Activated naive CD4-positive, alpha-beta T cell treated with anti-CD3 and anti-CD28 coated beads, Interleukin-2, amount 50 U/mL, for 24 hours (primary cell): ENCODE results near the gene IL36B.
A peak's percentile ranks its signal among the peaks of the same experiment; 100 is the strongest.

ENCODE experiments used
- H3K27ac Mint-ChIP-seq: one replicate; pipeline ENCODE4 v1.8.0; 2021; ENCODE audit warnings: mild to moderate bottlenecking, mixed read lengths
- H3K27me3 Mint-ChIP-seq: one replicate; pipeline ENCODE4 v1.8.0; 2021; ENCODE audit warnings: mixed read lengths
- H3K36me3 Mint-ChIP-seq: one replicate; pipeline ENCODE4 v1.8.0; 2021; ENCODE audit warnings: mixed read lengths
- H3K4me1 Mint-ChIP-seq: one replicate; pipeline ENCODE4 v1.8.0; 2021; ENCODE audit warnings: mixed read lengths
- H3K4me3 Mint-ChIP-seq: one replicate; pipeline ENCODE4 v1.8.0; 2021; ENCODE audit warnings: mild to moderate bottlenecking, mixed read lengths
- H3K9me3 Mint-ChIP-seq: one replicate; pipeline ENCODE4 v1.8.0; 2021; ENCODE audit warnings: mixed read lengths

The IL36B gene

DNA sequence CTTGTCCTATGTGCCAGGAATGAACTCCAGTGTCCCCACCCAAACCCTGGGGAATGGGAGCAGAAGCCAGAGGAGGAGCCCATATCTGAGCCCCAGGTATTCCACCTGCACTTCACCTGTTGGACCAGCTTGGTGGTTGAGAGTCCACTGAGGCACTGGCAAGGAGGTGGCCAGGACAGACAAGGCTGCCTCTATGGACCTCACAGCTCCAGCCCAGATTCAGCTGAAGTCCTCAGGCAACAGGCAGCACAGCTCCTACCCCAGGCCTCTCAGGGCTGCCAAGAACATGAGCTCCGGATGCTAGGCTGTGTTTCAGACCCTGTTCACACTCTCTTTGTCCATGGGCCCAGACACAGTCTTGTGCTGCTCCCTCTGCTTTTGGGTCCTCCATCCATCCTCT is 12.2 kb upstream of the IL36B start:
- Mint-ChIP-seq H3K27me3 (no peaks in the 10 kb centered on the region), H3K27ac (no peak overlapping the region), H3K9me3 (peaks cover 4% of the 10 kb centered on the region), H3K36me3 (peaks cover 2% of the 10 kb centered on the region), H3K4me1 (no peaks in the 10 kb centered on the region), H3K4me3 (no peak overlapping the region)

DNA sequence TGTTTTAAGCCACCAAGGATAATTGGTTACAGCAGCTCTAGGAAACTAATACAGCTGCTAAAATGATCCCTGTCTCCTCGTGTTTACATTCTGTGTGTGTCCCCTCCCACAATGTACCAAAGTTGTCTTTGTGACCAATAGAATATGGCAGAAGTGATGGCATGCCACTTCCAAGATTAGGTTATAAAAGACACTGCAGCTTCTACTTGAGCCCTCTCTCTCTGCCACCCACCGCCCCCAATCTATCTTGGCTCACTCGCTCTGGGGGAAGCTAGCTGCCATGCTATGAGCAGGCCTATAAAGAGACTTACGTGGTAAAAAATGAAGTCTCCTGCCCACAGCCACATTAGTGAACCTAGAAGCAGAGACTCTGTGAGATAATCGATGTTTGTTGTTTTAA is 11.6 kb upstream of the IL36B start:
- H3K4me3 Mint-ChIP-seq = no peak overlapping the region
- H3K36me3 Mint-ChIP-seq = peaks cover 2% of the 10 kb centered on the region
- H3K4me1 Mint-ChIP-seq = no peaks in the 10 kb centered on the region
- peaks cover 4% of the 10 kb centered on the region for H3K9me3 Mint-ChIP-seq
- H3K27ac Mint-ChIP-seq = no peak overlapping the region
- H3K27me3 Mint-ChIP-seq = no peaks in the 10 kb centered on the region

- no peaks in the 10 kb centered on the region for H3K27me3 Mint-ChIP-seq
- peaks cover 4% of the 10 kb centered on the region for H3K4me1 Mint-ChIP-seq
- H3K9me3 Mint-ChIP-seq = peaks cover 4% of the 10 kb centered on the region
- no peak overlapping the region for H3K4me3 Mint-ChIP-seq
- H3K27ac Mint-ChIP-seq = no peak overlapping the region
- H3K36me3 Mint-ChIP-seq = no peaks in the 10 kb centered on the region
Observed at GRCh38 chr2:113061896-113062770, 9.5 kb upstream of the IL36B start.

DNA sequence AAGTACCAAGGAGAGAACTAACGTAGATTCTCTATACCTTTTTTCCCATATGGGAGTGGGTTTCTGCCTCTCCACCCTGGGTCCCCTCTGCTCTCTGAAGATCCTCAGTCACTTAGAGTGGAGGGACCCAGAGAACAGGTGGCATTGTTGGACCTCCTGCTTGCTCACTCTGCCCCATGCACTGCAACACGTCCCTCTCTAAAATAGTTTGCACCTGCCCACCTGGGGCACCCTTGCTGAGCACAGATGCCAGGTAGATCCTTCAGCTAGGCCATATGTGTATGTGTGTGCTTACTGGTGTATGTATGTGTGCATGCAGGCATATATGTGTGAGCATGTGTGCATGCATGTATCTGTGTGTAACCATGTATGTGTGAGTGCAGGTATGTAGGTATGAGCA is 8.6 kb upstream of the IL36B start:
- Mint-ChIP-seq H3K9me3 (peaks cover 2% of the 10 kb centered on the region), H3K4me1 (peaks cover 10% of the 10 kb centered on the region), H3K27ac (no peak overlapping the region), H3K4me3 (no peak overlapping the region), H3K36me3 (peaks cover 1% of the 10 kb centered on the region), H3K27me3 (no peaks in the 10 kb centered on the region)

DNA sequence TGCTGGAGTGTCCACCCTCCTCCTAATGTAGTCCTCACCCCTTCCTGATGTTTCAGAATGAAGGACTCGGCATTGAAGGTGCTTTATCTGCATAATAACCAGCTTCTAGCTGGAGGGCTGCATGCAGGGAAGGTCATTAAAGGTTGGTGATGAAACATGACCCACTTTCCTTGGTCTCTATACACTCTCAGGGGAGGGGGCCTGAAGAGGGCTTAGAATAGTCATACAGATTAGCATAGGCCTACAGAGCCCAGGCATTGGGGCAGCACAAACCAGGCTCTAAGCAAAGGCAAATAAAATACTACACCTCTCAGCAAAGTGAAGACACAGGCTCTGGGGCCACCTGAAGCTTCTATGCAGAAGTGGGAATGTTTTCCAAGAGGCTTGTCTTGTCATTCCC is 8.1 kb upstream of the IL36B start:
- no peak overlapping the region for H3K4me3 Mint-ChIP-seq
- H3K9me3 Mint-ChIP-seq = peaks cover 6% of the 10 kb centered on the region
- peaks cover 3% of the 10 kb centered on the region for H3K36me3 Mint-ChIP-seq
- H3K4me1 Mint-ChIP-seq = peaks cover 12% of the 10 kb centered on the region
- no peaks in the 10 kb centered on the region for H3K27me3 Mint-ChIP-seq
- no peak overlapping the region for H3K27ac Mint-ChIP-seq

GRCh38 chr2:113060396-113060795 is 7.7 kb upstream of the IL36B start:
- H3K27ac Mint-ChIP-seq = no peak overlapping the region
- H3K9me3 Mint-ChIP-seq = peaks cover 6% of the 10 kb centered on the region
- H3K4me3 Mint-ChIP-seq = no peak overlapping the region
- H3K4me1 Mint-ChIP-seq = peaks cover 12% of the 10 kb centered on the region
- H3K36me3 Mint-ChIP-seq = peaks cover 5% of the 10 kb centered on the region
- H3K27me3 Mint-ChIP-seq = no peaks in the 10 kb centered on the region

GRCh38 chr2:113058998-113059960 is 6.6 kb upstream of the IL36B start, which contains the start of gene IL36RN:
Gene IL36RN (plus strand): TSS chr2:113059198. CDS start chr2:113059439, 241 bp downstream.
- H3K27me3 Mint-ChIP-seq = no peaks in the 10 kb centered on the region
- peak within 1 kb of the TSS; percentile 90 for H3K27ac Mint-ChIP-seq
- peaks cover 9% of the 10 kb centered on the region for H3K36me3 Mint-ChIP-seq
- H3K4me1 Mint-ChIP-seq = peaks cover 16% of the 10 kb centered on the region
- peak within 1 kb of the TSS; percentile 77 for H3K4me3 Mint-ChIP-seq
- peaks cover 10% of the 10 kb centered on the region for H3K9me3 Mint-ChIP-seq

- Mint-ChIP-seq H3K36me3 (peaks cover 11% of the 10 kb centered on the region), H3K9me3 (peaks cover 16% of the 10 kb centered on the region), H3K27me3 (no peaks in the 10 kb centered on the region), H3K27ac (peak overlapping the region; percentile 90), H3K4me1 (peaks cover 20% of the 10 kb centered on the region), H3K4me3 (peak overlapping the region; percentile 77)
Observed at GRCh38 chr2:113058411-113058994, 5.8 kb upstream of the IL36B start.

GRCh38 chr2:113057117-113057516 is 4.5 kb upstream of the IL36B start:
- Mint-ChIP-seq H3K9me3 (peaks cover 16% of the 10 kb centered on the region), H3K36me3 (peaks cover 14% of the 10 kb centered on the region), H3K4me1 (peaks cover 23% of the 10 kb centered on the region), H3K4me3 (no peak overlapping the region), H3K27me3 (no peaks in the 10 kb centered on the region), H3K27ac (no peak overlapping the region)

DNA sequence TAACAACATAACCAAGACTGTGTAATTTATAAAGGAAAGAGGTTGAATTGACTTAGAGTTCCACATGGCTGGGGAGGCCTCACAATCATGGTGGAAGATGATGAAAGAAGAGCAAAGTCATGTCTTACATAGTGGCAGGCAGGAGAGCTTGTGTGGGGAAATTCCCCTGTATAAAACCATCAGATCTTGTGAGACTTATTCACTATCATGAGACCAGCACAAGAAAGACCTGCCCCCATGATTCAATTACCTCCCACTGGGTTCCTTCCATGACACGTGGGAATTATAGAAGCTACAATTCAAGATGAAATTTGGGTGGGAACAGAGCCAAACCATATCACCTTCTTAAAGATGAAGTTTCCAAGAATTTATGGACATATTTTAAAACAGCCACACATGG is 3.9 kb upstream of the IL36B start:
- Mint-ChIP-seq H3K36me3 (peaks cover 14% of the 10 kb centered on the region), H3K27me3 (no peaks in the 10 kb centered on the region), H3K4me3 (peak overlapping the region; percentile 19), H3K9me3 (peaks cover 16% of the 10 kb centered on the region), H3K27ac (peak overlapping the region; percentile 87), H3K4me1 (peaks cover 23% of the 10 kb centered on the region)

- Mint-ChIP-seq H3K9me3 (peaks cover 16% of the 10 kb centered on the region), H3K27ac (peak overlapping the region; percentile 61), H3K27me3 (no peaks in the 10 kb centered on the region)
Observed at GRCh38 chr2:113054066-113054465, 1.4 kb upstream of the IL36B start.

GRCh38 chr2:113053666-113054065 is 999 bp upstream of the IL36B start:
- Mint-ChIP-seq H3K27ac (peak overlapping the region; percentile 4), H3K27me3 (no peaks in the 10 kb centered on the region), H3K36me3 (peaks cover 14% of the 10 kb centered on the region), H3K9me3 (peaks cover 16% of the 10 kb centered on the region), H3K4me3 (no peak overlapping the region), H3K4me1 (peaks cover 23% of the 10 kb centered on the region)

More at GRCh38 chr2:113054066-113054465, 1.4 kb upstream of the IL36B start:
- peaks cover 14% of the 10 kb centered on the region for H3K36me3 Mint-ChIP-seq
- peaks cover 23% of the 10 kb centered on the region for H3K4me1 Mint-ChIP-seq
- no peak overlapping the region for H3K4me3 Mint-ChIP-seq

- H3K27ac Mint-ChIP-seq = no peak overlapping the region
- peaks cover 13% of the 10 kb centered on the region for H3K9me3 Mint-ChIP-seq
- peaks cover 15% of the 10 kb centered on the region for H3K36me3 Mint-ChIP-seq
- H3K4me3 Mint-ChIP-seq = no peak overlapping the region
- H3K27me3 Mint-ChIP-seq = no peaks in the 10 kb centered on the region
- H3K4me1 Mint-ChIP-seq = peaks cover 13% of the 10 kb centered on the region
Observed at GRCh38 chr2:113050921-113051895, 1.5 kb downstream of the IL36B start.

- Mint-ChIP-seq H3K4me1 (no peaks in the 10 kb centered on the region), H3K9me3 (no peaks in the 10 kb centered on the region), H3K27ac (no peak overlapping the region), H3K4me3 (no peak overlapping the region), H3K27me3 (no peaks in the 10 kb centered on the region), H3K36me3 (peaks cover 2% of the 10 kb centered on the region)
Observed at GRCh38 chr2:113046465-113046864, 6.2 kb downstream of the IL36B start.
